Germinal center (tissue), 1 donor: Measurements from ENCODE around the gene RPL29.
A peak's percentile ranks its signal among the peaks of the same experiment; 100 is the strongest.
"Not testable (repeated sequence)": the region's sequence is repeated elsewhere in the genome, so short reads cannot be mapped to it uniquely, and the experiment has no call there.

Experiments used
- DNase-seq: peaks from one replicate; pipeline ENCODE4 v3.0.0; 2012; ENCODE audit warnings: mixed read lengths, low spot score

Gene RPL29

GRCh38 chr3:52005571-52005986 lies 9.9 kb upstream of the RPL29 start:
- DNase-seq = no peak

GRCh38 chr3:52004906-52005395 lies 9.3 kb upstream of the RPL29 start:
- no peak for DNase-seq

DNA sequence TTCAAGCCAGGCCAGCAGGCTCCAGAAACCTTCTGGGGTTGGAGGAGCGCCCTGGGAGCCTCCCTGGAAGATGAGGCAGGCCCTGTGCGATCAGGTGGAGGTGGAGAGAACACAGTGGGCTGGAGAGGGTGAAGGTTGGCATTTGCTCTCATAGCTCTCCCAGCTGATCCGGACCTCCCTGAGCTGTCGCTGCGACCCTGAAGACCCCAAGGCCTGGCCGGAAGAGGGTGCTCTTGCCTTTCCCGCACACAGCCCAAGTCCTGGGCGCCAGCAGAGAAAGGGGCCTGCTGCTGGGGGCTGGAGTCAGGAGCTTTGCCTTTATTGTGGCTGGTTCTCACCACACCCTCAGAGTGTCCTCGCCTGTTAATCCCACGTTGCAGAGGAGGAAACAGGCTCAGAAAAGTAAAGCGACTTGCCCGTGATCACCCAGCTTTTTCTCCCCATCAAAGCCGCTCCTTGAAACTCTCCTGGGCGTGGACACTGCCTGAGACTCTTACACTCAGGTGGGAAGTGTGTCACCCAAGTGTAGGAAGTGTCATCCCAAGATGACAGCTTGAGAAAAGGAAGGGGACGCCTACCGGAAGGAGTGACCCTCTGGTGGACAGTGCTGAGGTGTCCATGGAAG lies 8.6 kb upstream of the RPL29 start:
- no peak for DNase-seq

- DNase-seq = no peak
Measured at GRCh38 chr3:52002748-52003147, 7.1 kb upstream of the RPL29 start.

DNA sequence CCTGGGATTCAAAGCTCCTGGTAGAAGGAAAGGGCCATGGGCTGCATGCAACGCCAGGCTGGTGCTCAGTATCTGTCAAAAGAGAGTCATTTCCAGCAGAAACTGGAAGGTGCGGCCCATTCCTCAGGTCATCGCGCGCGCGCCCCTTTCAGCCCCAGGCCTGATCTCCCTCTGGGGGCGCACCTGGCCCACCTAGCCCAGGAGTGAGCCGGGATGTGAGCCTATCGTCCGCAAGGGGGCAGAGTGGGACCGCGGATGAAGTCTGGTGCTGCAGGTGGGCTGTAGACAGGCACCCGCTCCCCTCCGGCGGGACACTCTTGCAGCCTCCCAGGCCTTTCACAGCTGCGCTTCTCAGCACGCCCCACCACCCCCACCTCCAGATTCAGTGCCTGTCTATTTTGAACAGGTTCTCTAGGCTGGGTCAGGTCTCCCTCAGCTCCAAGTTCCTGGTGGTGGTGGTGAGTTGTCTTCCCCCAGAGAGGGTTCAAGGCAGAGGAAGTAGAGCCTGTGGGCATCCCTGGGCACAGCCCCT lies 5.8 kb upstream of the RPL29 start:
- peak; percentile 95 for DNase-seq

GRCh38 chr3:51999846-52000245 lies 4.2 kb upstream of the RPL29 start:
- DNase-seq = no peak

GRCh38 chr3:51998774-51999173 lies 3.1 kb upstream of the RPL29 start:
- no peak for DNase-seq

DNA sequence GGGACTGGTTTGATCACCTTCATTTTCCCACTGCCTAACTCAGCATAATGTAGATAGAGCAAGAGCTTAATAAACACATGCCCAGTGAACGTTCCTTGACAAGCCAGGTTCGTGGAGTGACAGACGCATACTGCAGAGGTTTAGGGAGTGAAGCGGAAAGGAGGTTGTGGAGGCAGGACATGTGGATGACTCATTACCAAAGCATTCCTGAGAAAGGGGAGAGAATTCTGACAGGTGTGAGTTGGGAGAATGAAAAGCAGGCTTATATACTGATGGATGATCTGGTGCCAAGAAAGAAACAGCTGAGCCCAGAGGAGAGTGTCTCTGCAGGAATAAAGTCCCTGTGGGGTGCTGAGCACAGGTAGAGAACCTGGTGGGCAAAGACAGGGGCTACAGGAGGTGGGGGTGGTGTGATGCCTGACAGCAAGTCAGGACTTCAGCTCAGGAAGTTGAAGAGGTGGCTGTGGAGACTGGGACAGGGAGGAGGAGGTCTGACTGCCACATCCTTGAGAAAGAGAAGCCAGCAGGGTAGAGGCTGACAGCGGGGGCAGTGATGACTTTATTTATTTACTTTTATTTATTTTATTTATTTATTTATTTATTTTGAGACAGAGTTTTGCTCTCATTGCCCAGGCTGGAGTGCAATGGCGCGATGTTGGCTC lies 2.4 kb upstream of the RPL29 start:
- DNase-seq = no peak

GRCh38 chr3:51997172-51997571 lies 1.5 kb upstream of the RPL29 start:
- no peak for DNase-seq

DNA sequence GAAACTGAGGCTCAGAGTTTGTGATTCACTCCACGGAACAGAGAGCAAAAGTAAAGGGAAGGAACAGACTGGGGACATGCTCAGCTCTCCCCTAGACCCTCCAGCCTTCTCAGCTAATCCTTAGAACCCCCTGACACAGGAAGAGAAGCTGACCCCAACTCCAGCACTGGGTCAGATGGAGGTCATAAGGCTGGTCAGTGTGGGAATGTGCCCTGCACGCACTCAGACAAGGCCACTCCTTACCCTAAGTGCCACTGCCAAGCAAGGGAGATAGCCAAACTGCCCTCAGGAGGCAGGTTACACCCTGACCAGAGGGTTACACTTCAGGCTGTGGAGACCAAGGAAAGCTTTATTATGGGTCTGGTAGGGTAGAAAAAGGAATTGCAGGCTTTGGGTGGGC lies 1.2 kb downstream of the RPL29 start:
- DNase-seq = no peak

DNA sequence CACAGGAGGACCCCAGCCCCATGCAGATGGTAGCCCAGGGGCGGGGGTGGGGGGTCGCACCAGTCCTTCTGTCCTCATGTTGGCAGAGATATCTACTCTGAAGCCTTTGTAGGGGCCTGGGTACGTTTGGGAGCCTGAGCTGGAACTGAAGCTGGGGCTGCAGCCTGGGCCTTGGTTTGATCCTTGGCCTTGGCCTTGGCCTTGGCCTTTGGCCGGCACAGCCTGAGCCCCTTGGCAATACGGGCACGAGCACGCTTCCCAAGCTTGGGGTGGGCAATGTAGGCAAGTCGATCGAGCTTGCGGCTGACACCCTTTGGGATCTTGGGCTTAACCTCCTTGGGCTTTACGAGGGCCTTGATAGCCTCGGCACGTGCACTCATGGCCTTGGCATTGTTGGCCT lies 2.0 kb downstream of the RPL29 start:
- not testable (repeated sequence) for DNase-seq

GRCh38 chr3:51992017-51992682 lies 3.5 kb downstream of the RPL29 start:
- DNase-seq = no peak

DNA sequence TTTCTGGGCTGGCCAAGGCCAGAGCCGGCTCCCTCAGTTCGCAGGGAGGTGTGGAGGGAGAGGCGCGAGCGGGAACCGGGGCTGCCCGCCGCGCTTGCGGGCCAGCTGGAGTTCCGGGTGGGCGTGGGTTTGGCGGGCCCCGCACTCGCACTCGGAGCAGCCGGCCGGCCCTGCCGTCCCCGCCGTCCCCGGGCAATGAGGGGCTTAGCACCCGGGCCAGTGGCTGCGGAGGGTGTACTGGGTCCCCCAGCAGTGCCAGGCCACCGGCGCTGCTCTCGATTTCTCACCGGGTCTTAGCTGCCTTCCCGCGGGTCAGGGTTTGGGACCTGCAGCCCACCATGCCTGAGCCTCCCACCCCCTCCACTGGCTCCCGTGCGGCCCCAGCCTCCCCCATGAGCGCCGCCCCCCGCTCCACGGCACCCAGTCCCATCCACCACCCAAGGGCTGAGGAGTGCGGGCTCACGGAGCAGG lies 5.2 kb downstream of the RPL29 start:
- not testable (repeated sequence) for DNase-seq

- no peak for DNase-seq
Measured at GRCh38 chr3:51988286-51989146, 7.2 kb downstream of the RPL29 start.

- no peak for DNase-seq
Measured at GRCh38 chr3:51987568-51987967, 8.1 kb downstream of the RPL29 start.

- no peak for DNase-seq
Measured at GRCh38 chr3:51986010-51986947, 9.4 kb downstream of the RPL29 start.

DNA sequence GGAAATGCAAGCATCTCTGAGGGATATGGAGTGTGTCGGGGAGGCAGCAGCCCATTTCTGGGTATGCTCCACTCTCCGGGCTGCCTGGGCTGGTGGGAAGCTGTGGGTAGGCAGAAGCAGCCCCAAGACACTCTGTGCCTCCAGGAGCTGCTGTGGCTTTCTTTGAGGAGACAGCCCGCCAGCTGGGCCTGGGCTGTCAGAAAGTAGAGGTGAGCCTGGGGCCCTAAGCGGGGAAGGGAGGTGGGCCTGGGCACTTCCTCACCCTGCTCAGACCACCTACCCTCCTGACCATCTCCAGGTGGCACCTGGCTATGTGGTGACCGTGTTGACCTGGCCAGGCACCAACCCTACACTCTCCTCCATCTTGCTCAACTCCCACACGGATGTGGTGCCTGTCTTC lies 10.6 kb downstream of the RPL29 start:
- no peak for DNase-seq

DNA sequence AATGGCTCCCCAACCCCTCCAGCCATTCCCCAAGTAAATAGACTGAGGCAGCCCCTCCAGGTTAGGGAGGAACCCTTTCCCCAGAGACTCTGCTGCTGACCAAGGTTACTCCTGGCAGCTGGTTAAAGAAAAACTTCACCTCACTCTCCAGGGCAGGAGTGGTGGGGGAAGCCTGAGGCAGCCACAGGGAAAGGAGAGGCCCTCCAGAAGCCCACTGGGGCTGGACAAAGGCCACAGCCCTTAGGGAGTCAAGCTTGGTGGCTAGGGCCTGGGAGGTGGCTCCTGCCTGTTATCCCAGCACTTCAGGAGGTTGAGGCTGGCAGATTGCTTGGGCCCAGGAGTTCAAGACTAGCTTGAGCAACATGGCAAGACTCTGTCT lies 11.4 kb downstream of the RPL29 start:
- DNase-seq = no peak

- no peak for DNase-seq
Measured at GRCh38 chr3:51983578-51984268, 12.0 kb downstream of the RPL29 start.
